HG03095 (cell line): ENCODE results near the gene ST8SIA6.
"Not testable (repeated sequence)": the region's sequence is repeated elsewhere in the genome, so short reads cannot be mapped to it uniquely, and the experiment has no call there.

Source experiments
- ATAC-seq: cut with Tn5 transposase; IDR thresholded peaks from one replicate; pipeline ENCODE4 v1.9.1; 2021; ENCODE audit warnings: moderate library complexity; ENCODE audit not compliant: unreplicated experiment

The ST8SIA6 gene

GRCh38 chr10:17349717-17350116 lies 104.7 kb downstream of the ST8SIA6 start:
- ATAC-seq: no peak

DNA sequence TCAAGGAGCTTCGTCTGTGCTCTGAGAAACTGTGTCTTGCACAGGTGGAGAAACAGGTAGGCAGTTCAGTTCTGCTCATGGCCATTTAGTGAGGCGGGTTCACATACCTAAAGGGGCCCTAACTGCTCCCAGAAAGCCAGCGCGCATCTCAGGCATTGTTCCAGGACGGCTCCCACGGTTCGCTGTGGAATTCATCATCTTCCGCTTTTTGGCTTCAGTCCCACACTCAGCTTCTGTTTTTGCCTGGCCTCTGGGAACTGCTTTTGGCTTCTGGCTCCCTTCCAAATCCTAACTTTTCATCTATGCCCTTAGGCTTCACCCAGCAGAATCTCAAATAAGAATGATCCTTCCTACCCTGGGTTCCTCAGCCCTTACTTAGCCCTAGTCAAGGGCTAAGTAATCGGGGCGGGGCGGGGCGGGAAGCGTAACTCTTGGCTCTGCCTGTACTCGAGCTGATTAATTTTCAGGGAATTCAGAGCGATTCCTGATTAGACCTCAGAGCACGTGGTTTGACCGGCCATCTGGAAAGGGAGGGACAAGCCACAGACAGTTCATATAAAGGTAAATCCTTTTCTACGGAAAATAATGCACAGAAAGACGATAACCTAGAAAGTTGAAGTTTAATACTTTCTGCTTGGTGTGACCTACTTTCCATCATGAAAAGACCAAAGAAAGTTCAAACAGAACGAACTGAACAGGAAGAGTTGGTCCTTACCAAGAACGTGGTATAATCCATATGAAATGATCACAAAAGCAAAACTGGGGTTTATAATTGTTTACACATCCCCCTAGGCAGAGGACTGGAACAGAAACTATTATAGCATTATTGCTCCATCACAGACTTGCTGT lies 105.7 kb downstream of the ST8SIA6 start:
- no peak for ATAC-seq

DNA sequence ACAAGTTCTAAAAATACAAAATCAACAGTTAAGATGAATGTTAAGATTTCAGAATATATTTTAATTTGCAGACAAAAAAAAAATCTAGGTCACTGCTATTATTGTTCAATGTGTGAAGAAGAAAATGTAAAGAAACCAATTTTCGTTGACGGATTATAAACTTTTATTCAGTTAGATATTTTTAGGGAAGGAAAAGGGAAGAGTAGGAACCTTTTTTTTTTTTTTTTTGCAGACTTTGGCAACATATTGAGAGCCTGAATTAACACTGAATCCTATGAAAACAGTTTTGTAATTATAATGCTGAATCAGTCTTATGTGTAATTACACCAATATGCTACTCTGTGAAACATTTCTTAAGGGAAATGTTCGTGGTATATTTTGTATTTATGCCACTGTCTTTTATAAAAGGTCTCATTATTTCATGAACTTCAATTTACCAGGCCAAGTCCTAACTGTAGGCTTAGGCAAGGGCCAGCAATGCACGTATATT lies 106.3 kb downstream of the ST8SIA6 start:
- no peak for ATAC-seq

DNA sequence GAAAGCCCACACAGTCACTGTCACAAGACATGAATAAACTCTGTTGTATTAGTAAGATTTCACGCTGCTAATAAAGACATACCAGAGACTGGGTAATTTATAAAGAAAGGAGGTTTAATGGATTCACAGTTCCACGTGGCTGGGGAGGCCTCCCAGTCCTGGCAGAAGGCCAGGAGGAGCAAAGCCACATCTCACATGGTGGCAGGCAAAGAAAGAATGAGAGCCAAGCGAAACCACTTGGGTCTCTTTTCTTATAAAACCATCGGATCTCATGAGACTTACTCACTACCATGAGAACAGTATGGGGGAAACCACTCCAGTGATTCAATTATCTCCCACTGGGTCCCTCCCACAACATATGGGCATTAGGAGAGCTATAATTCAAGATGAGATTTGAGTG lies 110.2 kb downstream of the ST8SIA6 start:
- ATAC-seq: no peak

- ATAC-seq: no peak
These were observed 111.3 kb downstream of the ST8SIA6 start for GRCh38 chr10:17343118-17343517.

GRCh38 chr10:17340144-17340829 lies 114.1 kb downstream of the ST8SIA6 start:
- ATAC-seq: no peak

DNA sequence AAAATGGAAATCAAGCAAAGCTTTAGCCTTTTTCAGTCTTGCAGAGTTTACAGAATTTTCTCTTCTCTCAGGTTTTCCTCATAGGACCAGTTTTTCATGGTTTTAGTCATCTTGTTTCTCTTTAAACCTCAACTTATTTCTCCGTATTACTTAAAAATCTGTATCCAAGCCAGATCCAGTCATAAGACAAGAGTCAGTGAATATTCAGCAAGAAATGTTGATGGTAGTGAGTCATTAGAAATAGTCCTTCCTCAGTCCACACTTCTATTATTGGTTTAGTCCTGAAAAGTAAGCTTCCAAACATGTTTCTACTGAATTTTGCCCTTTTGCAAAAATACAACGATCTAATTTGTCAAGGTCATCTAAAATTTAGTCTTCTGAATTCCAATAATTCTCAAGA lies 119.3 kb downstream of the ST8SIA6 start:
- ATAC-seq: no peak

GRCh38 chr10:17330501-17330900 lies 123.9 kb downstream of the ST8SIA6 start:
- no peak for ATAC-seq

GRCh38 chr10:17326377-17326776 lies 128.0 kb downstream of the ST8SIA6 start:
- ATAC-seq: no peak

GRCh38 chr10:17321957-17322356 lies 132.4 kb downstream of the ST8SIA6 start:
- ATAC-seq: not testable (repeated sequence)

GRCh38 chr10:17316488-17317170 lies 137.8 kb downstream of the ST8SIA6 start:
- peak; percentile 83 for ATAC-seq

GRCh38 chr10:17309435-17309834 lies 145.0 kb downstream of the ST8SIA6 start:
- ATAC-seq: no peak

DNA sequence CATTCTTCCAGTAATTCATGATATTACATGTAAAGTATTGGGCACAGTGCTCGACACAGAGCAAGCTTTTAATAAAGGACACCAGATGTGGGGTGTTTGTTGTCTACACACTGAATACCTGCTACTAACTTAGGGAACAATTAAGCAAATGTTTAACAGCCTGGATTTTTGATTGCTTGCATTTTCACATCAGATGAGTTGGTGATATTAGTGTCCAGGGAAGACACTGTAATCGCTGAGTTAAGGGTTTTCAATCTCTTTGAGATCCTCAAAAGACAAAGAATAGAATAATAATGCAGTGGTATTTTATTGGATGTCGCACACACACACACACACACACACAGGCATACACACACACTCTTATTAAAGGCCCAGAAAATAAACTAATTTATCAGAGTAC lies 147.3 kb downstream of the ST8SIA6 start:
- no peak for ATAC-seq

GRCh38 chr10:17292375-17292774 lies 162.0 kb downstream of the ST8SIA6 start:
- no peak for ATAC-seq

DNA sequence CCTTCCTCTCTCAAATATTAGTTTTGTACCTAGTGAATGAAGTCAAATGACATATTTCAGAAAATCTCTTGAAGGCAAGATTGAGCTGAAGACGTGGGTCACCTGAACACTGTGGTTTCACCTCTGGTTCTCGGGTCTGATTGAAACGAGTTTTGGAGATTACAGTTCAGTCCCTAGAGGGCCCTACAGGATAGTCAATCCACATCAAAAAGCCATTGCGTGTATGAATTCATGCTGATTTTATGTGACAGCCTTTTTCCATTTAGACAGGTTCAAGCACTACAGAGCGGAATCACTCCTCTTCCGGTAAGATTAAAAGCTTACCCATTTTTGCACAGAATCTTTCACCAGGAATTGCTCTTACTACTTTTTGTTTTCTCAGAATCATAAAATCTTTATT lies 164.2 kb downstream of the ST8SIA6 start:
- no peak for ATAC-seq

DNA sequence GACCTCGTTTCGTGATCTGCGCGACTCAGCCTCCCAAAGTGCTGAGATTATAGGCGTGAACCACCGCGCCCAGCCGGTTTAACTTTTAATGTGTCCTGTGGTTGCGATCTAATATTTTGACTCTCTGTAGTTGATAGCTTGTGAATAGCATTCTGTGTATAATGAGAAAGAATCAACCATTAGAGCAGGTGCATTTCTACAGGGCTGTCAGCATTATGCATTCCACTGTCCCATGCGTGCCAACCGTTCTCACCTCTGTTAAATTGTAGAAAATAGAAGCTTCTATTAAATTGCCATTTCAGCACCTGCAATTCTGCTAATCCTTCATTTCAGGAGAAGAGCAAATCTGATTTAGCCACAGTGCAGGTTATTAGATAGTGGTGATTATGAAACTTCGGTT lies 164.6 kb downstream of the ST8SIA6 start:
- no peak for ATAC-seq

GRCh38 chr10:17286562-17287550 lies 167.5 kb downstream of the ST8SIA6 start:
- no peak for ATAC-seq

GRCh38 chr10:17282311-17282710 lies 172.1 kb downstream of the ST8SIA6 start:
- ATAC-seq: no peak

GRCh38 chr10:17278607-17279240 lies 175.7 kb downstream of the ST8SIA6 start:
- ATAC-seq: no peak
